Measurements from ENCODE around the gene RUNX3. TPM values are rescaled to one million over a fixed set of nuclear protein-coding genes. Genes with fewer than 3 reads are reported as not detected.

The RUNX3 gene
- total RNA-seq, 1 experiment from 2014 or later, result 0.33 TPM

- Histone ChIP-seq H3K4me2 (ENCODE audit: insufficient read depth, insufficient read length, low read length) (peak overlapping the region; percentile 45), H3K56ac (ENCODE audit: insufficient read length, low read depth, low read length) (no peak overlapping the region), H2AK5ac (ENCODE audit: insufficient read length, low read length) (no peak overlapping the region), H3T11ph (ENCODE audit: low read length) (no peak overlapping the region), H3K27me3 (ENCODE audit: insufficient read depth, low read length) (peaks cover 63% of the 10 kb centered on the region), H2AFZ (ENCODE audit: low read length) (no peak overlapping the region), H4K91ac (ENCODE audit: insufficient read length, low read depth, low read length) (no peak overlapping the region), H3K4me1 (ENCODE audit: insufficient read depth, low read length) (peaks cover 5% of the 10 kb centered on the region; the same call in 1 of the 2 replicates), H3K9me3 (ENCODE audit: control insufficient read depth, low read depth, low read length) (no peaks in the 10 kb centered on the region), H3K14ac (ENCODE audit: insufficient read depth, low read length) (no peak overlapping the region; the same call in 1 of the 2 replicates), H2BK120ac (ENCODE audit: low read depth, low read length, poor library complexity, severe bottlenecking) (no peak overlapping the region), H2BK5ac (ENCODE audit: insufficient read length, low read length) (no peak overlapping the region), H2BK12ac (ENCODE audit: insufficient read length, low read depth, low read length) (no peak overlapping the region), H3K23ac (ENCODE audit: insufficient read length, low read depth, low read length) (no peak overlapping the region), H3K27ac (ENCODE audit: insufficient read length, low read depth, low read length) (no peak overlapping the region), H3K79me2 (ENCODE audit: insufficient read depth, low read length) (no peaks in the 10 kb centered on the region), H3K23me2 (ENCODE audit: insufficient read length, low read depth, low read length, poor library complexity, severe bottlenecking) (peaks cover 22% of the 10 kb centered on the region), H3K9ac (ENCODE audit: extremely low read depth, insufficient read length, low read length) (no peak overlapping the region), H3K79me1 (ENCODE audit: insufficient read depth, low read depth, low read length, poor library complexity, severe bottlenecking) (no peaks in the 10 kb centered on the region), H3K18ac (ENCODE audit: insufficient read length, low read depth, low read length) (no peak overlapping the region), H3K4ac (ENCODE audit: low read depth, low read length) (no peak overlapping the region), H2BK15ac (ENCODE audit: low read depth, low read length) (no peak overlapping the region), H4K20me1 (ENCODE audit: control insufficient read depth, insufficient read depth, insufficient read length) (no peaks in the 10 kb centered on the region), H4K8ac (replicated peaks; ENCODE audit: insufficient read length, low read depth, low read length) (no peak overlapping the region), H2BK20ac (ENCODE audit: low read depth, low read length, poor library complexity, severe bottlenecking) (no peak overlapping the region), H4K5ac (ENCODE audit: insufficient read length, low read depth, low read length) (no peak overlapping the region)
- peak; percentile 65 for DNase-seq
- WGBS (ENCODE audit: extremely low coverage, insufficient read length, low lambda C conversion rate), result no CpG with 5 or more reads among the region's 63 CpGs
- Mint-ChIP-seq H3K9me3 (peaks cover 2 to 3% of the 10 kb centered on the region in 2 experiments; a peak in 2 of 5 replicates), H3K4me3 (peak overlapping the region; percentile 44 to 77), H3K27ac (no peak overlapping the region), H3K4me1 (peaks cover 45 to 70% of the 10 kb centered on the region in 2 experiments), H3K36me3 (ENCODE audit: insufficient read depth in 1 of 3, low read depth in 3 of 3) (no peaks in the 10 kb centered on the region; a peak in 1 of 7 replicates), H3K27me3 (ENCODE audit: low read depth) (peaks cover 85% of the 10 kb centered on the region)
- TF ChIP-seq, protein P1, sequence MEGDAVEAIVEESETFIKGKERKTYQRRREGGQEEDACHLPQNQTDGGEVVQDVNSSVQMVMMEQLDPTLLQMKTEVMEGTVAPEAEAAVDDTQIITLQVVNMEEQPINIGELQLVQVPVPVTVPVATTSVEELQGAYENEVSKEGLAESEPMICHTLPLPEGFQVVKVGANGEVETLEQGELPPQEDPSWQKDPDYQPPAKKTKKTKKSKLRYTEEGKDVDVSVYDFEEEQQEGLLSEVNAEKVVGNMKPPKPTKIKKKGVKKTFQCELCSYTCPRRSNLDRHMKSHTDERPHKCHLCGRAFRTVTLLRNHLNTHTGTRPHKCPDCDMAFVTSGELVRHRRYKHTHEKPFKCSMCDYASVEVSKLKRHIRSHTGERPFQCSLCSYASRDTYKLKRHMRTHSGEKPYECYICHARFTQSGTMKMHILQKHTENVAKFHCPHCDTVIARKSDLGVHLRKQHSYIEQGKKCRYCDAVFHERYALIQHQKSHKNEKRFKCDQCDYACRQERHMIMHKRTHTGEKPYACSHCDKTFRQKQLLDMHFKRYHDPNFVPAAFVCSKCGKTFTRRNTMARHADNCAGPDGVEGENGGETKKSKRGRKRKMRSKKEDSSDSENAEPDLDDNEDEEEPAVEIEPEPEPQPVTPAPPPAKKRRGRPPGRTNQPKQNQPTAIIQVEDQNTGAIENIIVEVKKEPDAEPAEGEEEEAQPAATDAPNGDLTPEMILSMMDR (conservative IDR thresholded peaks at IDR 0.05), result no peak
Observed at GRCh38 chr1:24931468-24932231, 1.6 kb upstream of the RUNX3 start.

Data from H9 (cell line).